SK-N-SH (cell line): ENCODE results near the gene NAPB. TPM values are rescaled to one million over a fixed set of nuclear protein-coding genes. Genes with fewer than 3 reads are reported as not detected.

Experiments
- CTCF ChIA-PET: fragments of 300-600, 350-600 bp; formaldehyde crosslinking; extraction: SDS; loops from one replicate; lab custom pipeline; 2021; lab: Yijun Ruan, JAX
- POLR2A ChIA-PET: fragments of 350-600 bp; sonication (Branson Sonifier 250); formaldehyde crosslinking; extraction: SDS; loops from one replicate; lab custom pipeline; 2020; ENCODE audit warnings: antibody characterized with exemption, inconsistent platforms; lab: Yijun Ruan, JAX
- DNase-seq: peaks from one replicate; pipeline ENCODE4 v3.0.0; 2012
- H2AFZ ChIP-seq: fragments of 200-600 bp; sonication (generic); 2 replicates; pipeline ENCODE4 v1.8.1; 2016; ENCODE audit warnings: antibody characterized with exemption, mild to moderate bottlenecking, low read depth
- H3F3A ChIP-seq: fragments of 200-600 bp; sonication (generic); replicated peaks from 2 replicates; pipeline ENCODE3; 2016; ENCODE audit warnings: antibody characterized with exemption, mild to moderate bottlenecking; ENCODE audit not compliant: insufficient read depth
- H3K27ac ChIP-seq, 2 experiments: fragments of 200-500 bp in 1 of 2; fragments of 200-600 bp in 1 of 2; sonication (Bioruptor generic) in 1 of 2; sonication (generic), shearing (Covaris generic) in 1 of 2; 2 replicates each; pipeline versions ENCODE4 v1.5.1 to v1.6.1; 2014 to 2016; ENCODE audit warnings: low read depth in 2 of 2, inconsistent platforms in 1 of 2, low read length in 1 of 2, mild to moderate bottlenecking in 1 of 2, mixed read lengths in 1 of 2
- H3K27me3 ChIP-seq: fragments of 200-600 bp; sonication (generic), shearing (Covaris generic); 2 replicates; pipeline ENCODE4 v1.6.1; 2016; ENCODE audit warnings: mixed run types; ENCODE audit not compliant: insufficient read depth
- H3K36me3 ChIP-seq, 2 experiments: fragments of 200-500 bp in 1 of 2; fragments of 200-600 bp in 1 of 2; sonication (Bioruptor generic) in 1 of 2; sonication (generic) in 1 of 2; replicated peaks in 1 of 2; 2 replicates each; pipeline versions ENCODE3 to v1.5.1; 2014 to 2016; ENCODE audit warnings: low read length in 1 of 2, mild to moderate bottlenecking in 1 of 2; ENCODE audit not compliant: insufficient read depth in 2 of 2, control insufficient read depth in 1 of 2
- H3K4me1 ChIP-seq, 2 experiments: fragments of 200-500 bp in 1 of 2; fragments of 200-600 bp in 1 of 2; sonication (Bioruptor generic) in 1 of 2; sonication (generic), shearing (Covaris generic) in 1 of 2; 2 replicates each; pipeline versions ENCODE4 v1.5.1 to v1.6.1; 2014 to 2016; ENCODE audit warnings: low read depth in 1 of 2, low read length in 1 of 2, mixed run types in 1 of 2; ENCODE audit not compliant: insufficient read depth in 2 of 2, control insufficient read depth in 1 of 2
- H3K4me2 ChIP-seq: fragments of 200-600 bp; sonication (generic), shearing (Covaris generic); 2 replicates; pipeline ENCODE4 v1.6.1; 2017; ENCODE audit warnings: mixed run types
- H3K4me3 ChIP-seq, 2 experiments: fragments of 200-500 bp in 1 of 2; fragments of 200-600 bp in 1 of 2; sonication (Bioruptor generic) in 1 of 2; sonication (generic), shearing (Covaris generic) in 1 of 2; 2 replicates each; pipeline versions ENCODE4 v1.5.1 to v1.8.1; 2014 to 2016; ENCODE audit warnings: low read depth in 2 of 2, inconsistent platforms in 1 of 2, low read length in 1 of 2, mild to moderate bottlenecking in 1 of 2, mixed read lengths in 1 of 2, moderate library complexity in 1 of 2
- H3K79me2 ChIP-seq: fragments of 200-600 bp; sonication (generic); 2 replicates; pipeline ENCODE4 v1.8.1; 2017; ENCODE audit warnings: mild to moderate bottlenecking; ENCODE audit not compliant: insufficient read depth
- H3K9ac ChIP-seq: fragments of 200-600 bp; sonication (generic); 2 replicates; pipeline ENCODE4 v1.6.1; 2017; ENCODE audit warnings: mixed run types
- H3K9me2 ChIP-seq: fragments of 200-600 bp; sonication (generic); 2 replicates; pipeline ENCODE4 v1.6.1; 2017; ENCODE audit warnings: mixed run types
- H3K9me3 ChIP-seq: fragments of 200-600 bp; sonication (generic); 2 replicates; pipeline ENCODE4 v1.6.1; 2017; ENCODE audit warnings: mixed run types, mild to moderate bottlenecking, moderate library complexity
- H4K20me1 ChIP-seq: fragments of 200-600 bp; sonication (generic); 2 replicates; pipeline ENCODE4 v1.6.1; 2017; ENCODE audit warnings: mild to moderate bottlenecking, mixed run types; ENCODE audit not compliant: insufficient read depth
- ELF1 ChIP-seq: IDR thresholded peaks from 2 replicates; pipeline ENCODE4 v1.4.0; 2012
- EP300 ChIP-seq, 2 experiments: IDR thresholded peaks; 2 replicates each; pipeline versions ENCODE4 v1.4.0 to v1.6.1; 2012; ENCODE audit warnings: borderline replicate concordance in 1 of 2, low read depth in 1 of 2, low read length in 1 of 2
- GABPA ChIP-seq: IDR thresholded peaks from 2 replicates; pipeline ENCODE4 v1.4.0; 2012; ENCODE audit warnings: low read depth, mild to moderate bottlenecking
- GATA2 ChIP-seq: sonication (generic); formaldehyde crosslinking; IDR thresholded peaks from 2 replicates; pipeline ENCODE4 v1.5.0; 2020; ENCODE audit warnings: mild to moderate bottlenecking, missing genetic modification reagents
- JUND ChIP-seq: IDR thresholded peaks from 2 replicates; pipeline ENCODE4 v1.4.0; 2012
- MEF2A ChIP-seq: IDR thresholded peaks from 2 replicates; pipeline ENCODE4 v1.4.0; 2012; ENCODE audit warnings: low read depth, borderline replicate concordance
- MXI1 ChIP-seq: IDR thresholded peaks from 2 replicates; pipeline ENCODE4 v1.6.1; 2012; ENCODE audit warnings: mild to moderate bottlenecking, low read depth, low read length, improper control_type of control experiment
- NFIC ChIP-seq: IDR thresholded peaks from 2 replicates; pipeline ENCODE4 v1.4.0; 2012; ENCODE audit warnings: borderline replicate concordance
- POLR2AphosphoS5 ChIP-seq: IDR thresholded peaks from 2 replicates; pipeline ENCODE4 v1.6.1; 2012; ENCODE audit warnings: low read depth, low read length
- RCOR1 ChIP-seq: fragments of 150-350 bp; IDR thresholded peaks from 2 replicates; pipeline ENCODE4 v1.6.1; 2017; ENCODE audit warnings: antibody characterized with exemption, low read length
- RFX5 ChIP-seq: IDR thresholded peaks from 2 replicates; pipeline ENCODE4 v1.6.1; 2012; ENCODE audit warnings: mild to moderate bottlenecking, improper control_type of control experiment, low read length
- RXRA ChIP-seq: IDR thresholded peaks from 2 replicates; pipeline ENCODE4 v1.4.0; 2012; ENCODE audit warnings: low read depth, mild to moderate bottlenecking, borderline replicate concordance
- TAF1 ChIP-seq: IDR thresholded peaks from 2 replicates; pipeline ENCODE4 v1.6.1; 2012; ENCODE audit warnings: low read depth, mild to moderate bottlenecking, low read length, moderate library complexity, borderline replicate concordance
- TCF12 ChIP-seq: IDR thresholded peaks from 2 replicates; pipeline ENCODE4 v1.4.0; 2012
- YY1 ChIP-seq: IDR thresholded peaks from 2 replicates; pipeline ENCODE4 v1.4.0; 2012; ENCODE audit warnings: low read depth, mild to moderate bottlenecking
- WGBS: methylation state at CpG from one replicate; pipeline ENCODE4 v1.1.6; 2017; ENCODE audit warnings: low lambda C conversion rate; 5-methylcytosine and 5-hydroxymethylcytosine counted together
- polyA plus RNA-seq, 3 experiments: library from polyadenylated mRNA; depleted of rRNA; stranded (reverse); fragments of >200 nt; gene quantifications; 2 replicates each; pipeline ENCODE4 v1.2.3, GENCODE V29; 2012
- TF ChIP-seq, protein P1 (sequence below): fragments of 200-600 bp; sonication (generic); IDR thresholded peaks from 2 replicates; pipeline ENCODE4 v1.6.1; 2017; ENCODE audit warnings: antibody characterized with exemption, mild to moderate bottlenecking, moderate library complexity
- TF ChIP-seq, protein P2 (sequence below): fragments of 150-350 bp; IDR thresholded peaks from 2 replicates; pipeline ENCODE4 v1.6.1; 2017; ENCODE audit warnings: antibody characterized with exemption, low read length, low read depth, borderline replicate concordance
- TF ChIP-seq, protein P3 (sequence below): IDR thresholded peaks from 2 replicates; pipeline ENCODE4 v1.4.0; 2012; ENCODE audit warnings: low read depth
- TF ChIP-seq, protein P4 (sequence below): IDR thresholded peaks from 2 replicates; pipeline ENCODE4; 2012

NAPB gene
- polyA plus RNA-seq, 1 of the 3 experiments (the other 2 are of a cell fraction): 3.0 TPM

DNA sequence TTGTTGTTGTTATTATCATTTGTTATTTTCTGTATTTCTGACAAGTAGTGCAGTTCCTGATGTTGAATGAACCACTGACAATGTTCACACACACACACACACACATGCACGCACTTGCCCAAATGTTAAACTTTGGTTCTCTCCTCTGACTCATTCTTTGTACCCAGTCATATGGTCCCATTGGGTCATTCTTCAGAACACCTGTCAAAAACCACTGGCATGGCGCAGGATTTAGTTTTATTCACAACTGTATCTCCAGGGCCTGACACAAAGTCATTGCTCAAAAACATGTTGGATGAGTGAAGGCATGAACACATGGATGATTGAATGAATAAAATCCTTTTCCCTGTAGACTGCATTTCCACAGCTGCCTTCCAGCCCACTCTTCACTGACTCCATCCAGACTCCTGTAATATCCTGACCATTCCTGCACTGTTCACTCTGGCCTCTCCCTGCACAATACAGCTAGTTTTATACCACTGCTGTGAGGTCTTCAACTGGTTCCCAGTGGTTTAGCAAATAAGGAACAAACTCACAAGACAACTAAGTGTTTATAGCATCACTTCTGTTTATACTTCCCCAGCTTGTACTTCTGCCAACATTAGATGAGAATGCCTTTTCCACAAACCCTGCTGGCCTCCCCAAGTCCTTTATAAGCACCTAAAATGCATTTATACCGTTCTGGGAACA lies 38.3 kb upstream of the NAPB start:
- POLR2A ChIA-PET: no interaction called here

DNA sequence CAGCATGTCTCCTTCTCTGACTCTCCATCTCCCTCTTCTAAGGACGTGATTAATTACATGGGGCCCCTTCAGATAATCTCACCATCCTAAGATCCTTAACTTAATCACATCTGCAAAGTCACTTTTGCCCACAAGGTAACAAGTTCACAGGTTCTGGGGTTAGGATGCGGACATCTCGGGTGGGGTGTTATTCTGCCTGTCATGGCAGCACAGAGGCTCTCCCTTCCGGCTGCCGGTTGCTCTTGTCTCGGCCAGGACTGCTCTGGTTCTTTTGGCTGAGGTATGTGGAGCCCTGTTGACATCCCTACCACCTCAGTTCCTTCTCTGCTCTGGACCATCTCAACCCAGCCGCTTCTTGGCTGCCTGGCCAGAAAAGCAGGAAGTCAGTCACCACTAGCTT lies 35.6 kb upstream of the NAPB start:
- Histone ChIP-seq H3K9me3 (no peaks in the 10 kb centered on the region), H3K9me2 (no peaks in the 10 kb centered on the region), H3F3A (no peaks in the 10 kb centered on the region), H3K36me3 (no peaks in the 10 kb centered on the region), H3K4me1 (no peaks in the 10 kb centered on the region), H3K27me3 (peaks cover 39% of the 10 kb centered on the region), H3K4me3 (no peak overlapping the region), H2AFZ (no peak overlapping the region), H3K27ac (no peak overlapping the region), H3K79me2 (no peaks in the 10 kb centered on the region), H4K20me1 (no peaks in the 10 kb centered on the region), H3K4me2 (no peak overlapping the region), H3K9ac (no peak overlapping the region)
- TF ChIP-seq GABPA (no peak), NFIC (no peak), YY1 (no peak), MXI1 (no peak), EP300 (IDR thresholded peaks at IDR 0.05; ENCODE audit: borderline replicate concordance in 1 of 2, low read depth in 1 of 2, low read length in 1 of 2) (no peak), POLR2AphosphoS5 (no peak), RCOR1 (no peak), MEF2A (no peak), RXRA (no peak), JUND (no peak)
- TF ChIP-seq, protein P1, sequence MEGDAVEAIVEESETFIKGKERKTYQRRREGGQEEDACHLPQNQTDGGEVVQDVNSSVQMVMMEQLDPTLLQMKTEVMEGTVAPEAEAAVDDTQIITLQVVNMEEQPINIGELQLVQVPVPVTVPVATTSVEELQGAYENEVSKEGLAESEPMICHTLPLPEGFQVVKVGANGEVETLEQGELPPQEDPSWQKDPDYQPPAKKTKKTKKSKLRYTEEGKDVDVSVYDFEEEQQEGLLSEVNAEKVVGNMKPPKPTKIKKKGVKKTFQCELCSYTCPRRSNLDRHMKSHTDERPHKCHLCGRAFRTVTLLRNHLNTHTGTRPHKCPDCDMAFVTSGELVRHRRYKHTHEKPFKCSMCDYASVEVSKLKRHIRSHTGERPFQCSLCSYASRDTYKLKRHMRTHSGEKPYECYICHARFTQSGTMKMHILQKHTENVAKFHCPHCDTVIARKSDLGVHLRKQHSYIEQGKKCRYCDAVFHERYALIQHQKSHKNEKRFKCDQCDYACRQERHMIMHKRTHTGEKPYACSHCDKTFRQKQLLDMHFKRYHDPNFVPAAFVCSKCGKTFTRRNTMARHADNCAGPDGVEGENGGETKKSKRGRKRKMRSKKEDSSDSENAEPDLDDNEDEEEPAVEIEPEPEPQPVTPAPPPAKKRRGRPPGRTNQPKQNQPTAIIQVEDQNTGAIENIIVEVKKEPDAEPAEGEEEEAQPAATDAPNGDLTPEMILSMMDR: no peak
- TF ChIP-seq, protein P2, sequence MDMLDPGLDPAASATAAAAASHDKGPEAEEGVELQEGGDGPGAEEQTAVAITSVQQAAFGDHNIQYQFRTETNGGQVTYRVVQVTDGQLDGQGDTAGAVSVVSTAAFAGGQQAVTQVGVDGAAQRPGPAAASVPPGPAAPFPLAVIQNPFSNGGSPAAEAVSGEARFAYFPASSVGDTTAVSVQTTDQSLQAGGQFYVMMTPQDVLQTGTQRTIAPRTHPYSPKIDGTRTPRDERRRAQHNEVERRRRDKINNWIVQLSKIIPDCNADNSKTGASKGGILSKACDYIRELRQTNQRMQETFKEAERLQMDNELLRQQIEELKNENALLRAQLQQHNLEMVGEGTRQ: no peak
- TF ChIP-seq, protein P3, sequence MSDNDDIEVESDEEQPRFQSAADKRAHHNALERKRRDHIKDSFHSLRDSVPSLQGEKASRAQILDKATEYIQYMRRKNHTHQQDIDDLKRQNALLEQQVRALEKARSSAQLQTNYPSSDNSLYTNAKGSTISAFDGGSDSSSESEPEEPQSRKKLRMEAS: no peak
- ChIA-PET POLR2A (no interaction called here), CTCF (interaction anchor here (1.1 kb wide), 1 partner anchor 10 kb away, joined by 4 read pairs; no protein-coding TSS in a partner anchor)
- 16% methylated on average over 7 of the region's 7 CpGs for WGBS
- DNase-seq: no peak

More for the DNA sequence above, 38.3 kb upstream of the NAPB start:
- 15% methylated on average over 3 of the region's 3 CpGs for WGBS
- Histone ChIP-seq H3K27me3 (peaks cover 34% of the 10 kb centered on the region), H3K27ac (no peak overlapping the region), H3F3A (no peaks in the 10 kb centered on the region), H3K9me2 (no peaks in the 10 kb centered on the region), H3K9me3 (no peaks in the 10 kb centered on the region), H3K4me1 (no peaks in the 10 kb centered on the region), H2AFZ (no peak overlapping the region), H3K4me2 (no peak overlapping the region), H3K4me3 (no peak overlapping the region), H3K9ac (no peak overlapping the region), H4K20me1 (no peaks in the 10 kb centered on the region), H3K36me3 (no peaks in the 10 kb centered on the region), H3K79me2 (no peaks in the 10 kb centered on the region)
- CTCF ChIA-PET: interaction anchor here (2.0 kb wide), 1 partner anchor 17 kb away, joined by 16 read pairs; no protein-coding TSS in a partner anchor
- DNase-seq: no peak
- no peak for TF ChIP-seq RFX5
- TF ChIP-seq, protein P4, sequence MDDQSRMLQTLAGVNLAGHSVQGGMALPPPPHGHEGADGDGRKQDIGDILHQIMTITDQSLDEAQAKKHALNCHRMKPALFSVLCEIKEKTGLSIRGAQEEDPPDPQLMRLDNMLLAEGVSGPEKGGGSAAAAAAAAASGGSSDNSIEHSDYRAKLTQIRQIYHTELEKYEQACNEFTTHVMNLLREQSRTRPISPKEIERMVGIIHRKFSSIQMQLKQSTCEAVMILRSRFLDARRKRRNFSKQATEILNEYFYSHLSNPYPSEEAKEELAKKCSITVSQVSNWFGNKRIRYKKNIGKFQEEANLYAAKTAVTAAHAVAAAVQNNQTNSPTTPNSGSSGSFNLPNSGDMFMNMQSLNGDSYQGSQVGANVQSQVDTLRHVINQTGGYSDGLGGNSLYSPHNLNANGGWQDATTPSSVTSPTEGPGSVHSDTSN: no peak
- TF ChIP-seq RXRA: no peak
- no peak for TF ChIP-seq GATA2
- TF ChIP-seq ELF1: no peak
- TF ChIP-seq TAF1: no peak
- no peak for TF ChIP-seq TCF12
